ENCODE results near the gene ITIH5. TPM values are rescaled to one million over a fixed set of nuclear protein-coding genes. Genes with fewer than 3 reads are reported as not detected.

The ITIH5 gene
- total and polyA plus RNA-seq, 2 of the 13 experiments (the other 11 are each of a cell fraction or from before 2014, with no cell fraction given): 4.7 to 8.9 TPM

GRCh38 chr10:7707102-7707501, 40.3 kb upstream of the ITIH5 start (continued):
- TF ChIP-seq HNF1B (CRISPR knock-in tag; IDR thresholded peaks at IDR 0.05): peak; percentile 89

DNA sequence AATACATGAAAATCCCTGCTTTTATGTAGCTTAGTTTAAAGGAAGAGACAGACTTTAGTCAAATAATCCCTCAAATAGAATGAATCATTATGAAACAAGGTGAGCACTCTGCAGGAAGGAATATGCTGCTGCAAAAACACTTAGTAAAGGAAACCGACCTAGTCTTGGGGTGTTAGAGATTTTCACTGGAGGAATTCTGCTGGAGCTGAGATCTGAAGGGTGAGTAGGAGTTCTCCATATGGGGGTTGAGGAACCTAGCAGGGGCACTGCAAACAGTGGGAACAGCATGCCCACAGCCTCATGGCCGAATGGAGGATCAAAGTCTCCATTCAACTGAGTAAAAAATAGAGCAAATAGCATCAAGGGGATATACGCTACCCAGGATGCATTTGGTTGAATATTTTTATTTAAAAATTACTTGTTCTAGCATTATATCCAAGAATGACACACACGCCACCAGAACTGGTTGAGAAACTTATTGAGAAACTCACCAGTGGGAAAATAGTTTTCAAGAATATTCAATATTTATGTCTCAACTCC, 39.8 kb upstream of the ITIH5 start:
- Histone ChIP-seq H3K4me2 (ENCODE audit: low read depth, low read length) (peak overlapping the region; percentile 87), H3K27ac (ENCODE audit: extremely low read length, insufficient read depth, low read length) (peak overlapping the region; percentile 98), H3K36me3 (replicated peaks in 1 of 2; ENCODE audit: control insufficient read depth in 1 of 2, insufficient read depth in 2 of 2, low read length in 2 of 2) (peaks cover 5 to 37% of the 10 kb centered on the region in 2 experiments; a peak in 4 of 5 replicates), H3K9ac (ENCODE audit: insufficient read depth, low read depth, low read length) (peak overlapping the region; percentile 93), H3K27me3 (ENCODE audit: control insufficient read depth in 1 of 2, insufficient read depth in 2 of 2, low read length in 2 of 2) (no peaks in the 10 kb centered on the region), H3K4me1 (ENCODE audit: insufficient read depth, low read length) (peaks cover 78% of the 10 kb centered on the region), H4K20me1 (ENCODE audit: insufficient read depth, low read length) (no peaks in the 10 kb centered on the region), H3K4me3 (replicated peaks in 1 of 3; ENCODE audit: insufficient read depth in 1 of 3, low read depth in 2 of 3, low read length in 3 of 3) (peak overlapping the region; percentile 18 to 55 (median 34); a peak in 5 of 6 replicates), H3K79me2 (ENCODE audit: insufficient read depth, low read length) (peaks cover 71% of the 10 kb centered on the region), H3K9me3 (ENCODE audit: low read length) (no peaks in the 10 kb centered on the region), H2AFZ (ENCODE audit: low read length) (no peak overlapping the region)
- CTCF ChIA-PET (ENCODE audit: low intra/inter-chr PET ratio, low total read pairs): no interaction called here
- in situ Hi-C loops (cut with HindIII; ENCODE audit: extremely low pct_ligation_motif_present, low pct_unique_long_range_greater_than_20kb) (no loop called here), intact Hi-C loops (cut with micrococcal nuclease; ENCODE audit: unreplicated experiment) (loop anchor here (1.0 to 10.0 kb wide), 2 partner anchors 10 to 88 kb away; no protein-coding TSS in a partner anchor)
- DNase-seq (ENCODE audit: low spot score): peak; percentile 61
- no peak for FAIRE-seq
- ATAC-seq: peak; percentile 48
- WGBS (ENCODE audit: low lambda C conversion rate): 5% methylated on average over 4 of the region's 4 CpGs
- POLR2A ChIA-PET: interaction anchor here (1.1 to 10.9 kb wide), 14 partner anchors 9 to 181 kb away, joined by 3 to 359 read pairs (median 7); partner anchors contain the start of genes ATP5F1C, ITIH5 and KIN
- BruUV-seq (replicated peaks): TSS peak; percentile 41
- TF ChIP-seq ELF3 (CRISPR knock-in tag; IDR thresholded peaks at IDR 0.05): peak; percentile 23; the same call in 1 of the 2 replicates
- TF ChIP-seq, protein P1, sequence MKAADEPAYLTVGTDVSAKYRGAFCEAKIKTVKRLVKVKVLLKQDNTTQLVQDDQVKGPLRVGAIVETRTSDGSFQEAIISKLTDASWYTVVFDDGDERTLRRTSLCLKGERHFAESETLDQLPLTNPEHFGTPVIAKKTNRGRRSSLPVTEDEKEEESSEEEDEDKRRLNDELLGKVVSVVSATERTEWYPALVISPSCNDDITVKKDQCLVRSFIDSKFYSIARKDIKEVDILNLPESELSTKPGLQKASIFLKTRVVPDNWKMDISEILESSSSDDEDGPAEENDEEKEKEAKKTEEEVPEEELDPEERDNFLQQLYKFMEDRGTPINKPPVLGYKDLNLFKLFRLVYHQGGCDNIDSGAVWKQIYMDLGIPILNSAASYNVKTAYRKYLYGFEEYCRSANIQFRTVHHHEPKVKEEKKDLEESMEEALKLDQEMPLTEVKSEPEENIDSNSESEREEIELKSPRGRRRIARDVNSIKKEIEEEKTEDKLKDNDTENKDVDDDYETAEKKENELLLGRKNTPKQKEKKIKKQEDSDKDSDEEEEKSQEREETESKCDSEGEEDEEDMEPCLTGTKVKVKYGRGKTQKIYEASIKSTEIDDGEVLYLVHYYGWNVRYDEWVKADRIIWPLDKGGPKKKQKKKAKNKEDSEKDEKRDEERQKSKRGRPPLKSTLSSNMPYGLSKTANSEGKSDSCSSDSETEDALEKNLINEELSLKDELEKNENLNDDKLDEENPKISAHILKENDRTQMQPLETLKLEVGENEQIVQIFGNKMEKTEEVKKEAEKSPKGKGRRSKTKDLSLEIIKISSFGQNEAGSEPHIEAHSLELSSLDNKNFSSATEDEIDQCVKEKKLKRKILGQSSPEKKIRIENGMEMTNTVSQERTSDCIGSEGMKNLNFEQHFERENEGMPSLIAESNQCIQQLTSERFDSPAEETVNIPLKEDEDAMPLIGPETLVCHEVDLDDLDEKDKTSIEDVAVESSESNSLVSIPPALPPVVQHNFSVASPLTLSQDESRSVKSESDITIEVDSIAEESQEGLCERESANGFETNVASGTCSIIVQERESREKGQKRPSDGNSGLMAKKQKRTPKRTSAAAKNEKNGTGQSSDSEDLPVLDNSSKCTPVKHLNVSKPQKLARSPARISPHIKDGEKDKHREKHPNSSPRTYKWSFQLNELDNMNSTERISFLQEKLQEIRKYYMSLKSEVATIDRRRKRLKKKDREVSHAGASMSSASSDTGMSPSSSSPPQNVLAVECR (CRISPR knock-in tag; IDR thresholded peaks at IDR 0.05; ENCODE audit: borderline replicate concordance): peak; percentile 8; the same call in 1 of the 2 replicates
- no peak for TF ChIP-seq NFAT5 (CRISPR knock-in tag; IDR thresholded peaks at IDR 0.05)
- no peak for TF ChIP-seq ZSCAN22 (CRISPR knock-in tag; IDR thresholded peaks at IDR 0.05)
- 0 out of 2 replicates have a peak, but pooled peaks have one; percentile 2 for TF ChIP-seq KDM5A (IDR thresholded peaks at IDR 0.05; ENCODE audit: borderline replicate concordance, low read length)
- TF ChIP-seq KAT7 (CRISPR knock-in tag; IDR thresholded peaks at IDR 0.05; ENCODE audit: borderline replicate concordance): 0 out of 2 replicates have a peak, but pooled peaks have one; percentile 19
- TF ChIP-seq TCF7 (IDR thresholded peaks at IDR 0.05; ENCODE audit: low read depth): 0 out of 2 replicates have a peak, but pooled peaks have one; percentile 5
- TF ChIP-seq ZNF562 (CRISPR knock-in tag; IDR thresholded peaks at IDR 0.05; ENCODE audit: borderline replicate concordance): no peak
- TF ChIP-seq MBD4 (IDR thresholded peaks at IDR 0.05; ENCODE audit: borderline replicate concordance, low read length): peak; percentile 31; the same call in 1 of the 2 replicates
